ENCODE results near the gene CAV3.

Gene CAV3

GRCh38 chr3:8724108-8724752 is 9.4 kb upstream of the CAV3 start:
- H3K4me3 ChIP-seq (ENCODE audit: low read length), result no peak overlapping the region
- H3K79me2 ChIP-seq (ENCODE audit: low read length), result no peaks in the 10 kb centered on the region
- peaks cover 4% of the 10 kb centered on the region; the same call in 1 of the 2 replicates for H3K4me1 ChIP-seq (ENCODE audit: low read length)
- 0 out of 2 replicates have a peak, but pooled peaks cover 2% of the 10 kb centered on the region for H3K27me3 ChIP-seq (ENCODE audit: low read depth, low read length)
- H3K27ac ChIP-seq (ENCODE audit: low read length), result no peak overlapping the region
- no peak for TF ChIP-seq CTCF (IDR thresholded peaks at IDR 0.05; ENCODE audit: low read depth, low read length)
- TF ChIP-seq EZH2phosphoT487 (IDR thresholded peaks at IDR 0.05; ENCODE audit: low read depth), result no peak
- no peaks in the 10 kb centered on the region for H3K9me3 ChIP-seq (ENCODE audit: insufficient read depth, low read length)
- H3K36me3 ChIP-seq (replicated peaks; ENCODE audit: low read depth, low read length), result no peaks in the 10 kb centered on the region
- H2AFZ ChIP-seq (ENCODE audit: low read depth, low read length), result no peak overlapping the region
- no peaks in the 10 kb centered on the region for H4K20me1 ChIP-seq (ENCODE audit: insufficient read depth, low read length)
- no peak overlapping the region for H3K9ac ChIP-seq (ENCODE audit: low read length)
- H3K4me2 ChIP-seq (ENCODE audit: low read length), result no peak overlapping the region

GRCh38 chr3:8727605-8728512 is 5.7 kb upstream of the CAV3 start:
- TF ChIP-seq EZH2phosphoT487 (IDR thresholded peaks at IDR 0.05; ENCODE audit: low read depth) (no peak), CTCF (IDR thresholded peaks at IDR 0.05; ENCODE audit: low read depth, low read length) (no peak)

GRCh38 chr3:8729479-8729878 is 4.1 kb upstream of the CAV3 start:
- no peaks in the 10 kb centered on the region for H4K20me1 ChIP-seq (ENCODE audit: insufficient read depth, low read length)
- 0 out of 2 replicates have a peak, but pooled peaks cover 1% of the 10 kb centered on the region for H3K27me3 ChIP-seq (ENCODE audit: low read depth, low read length)
- H3K4me1 ChIP-seq (ENCODE audit: low read length), result no peaks in the 10 kb centered on the region
- no peaks in the 10 kb centered on the region for H3K79me2 ChIP-seq (ENCODE audit: low read length)
- no peak overlapping the region for H3K4me2 ChIP-seq (ENCODE audit: low read length)
- no peak overlapping the region for H3K4me3 ChIP-seq (ENCODE audit: low read length)
- TF ChIP-seq CTCF (IDR thresholded peaks at IDR 0.05; ENCODE audit: low read depth, low read length) (no peak), EZH2phosphoT487 (IDR thresholded peaks at IDR 0.05; ENCODE audit: low read depth) (no peak)
- no peaks in the 10 kb centered on the region for H3K36me3 ChIP-seq (replicated peaks; ENCODE audit: low read depth, low read length)
- no peak overlapping the region for H3K9ac ChIP-seq (ENCODE audit: low read length)
- no peaks in the 10 kb centered on the region for H3K9me3 ChIP-seq (ENCODE audit: insufficient read depth, low read length)
- H2AFZ ChIP-seq (ENCODE audit: low read depth, low read length), result no peak overlapping the region
- H3K27ac ChIP-seq (ENCODE audit: low read length), result no peak overlapping the region

More at GRCh38 chr3:8727605-8728512, 5.7 kb upstream of the CAV3 start:
- no peaks in the 10 kb centered on the region for H3K36me3 ChIP-seq (replicated peaks; ENCODE audit: low read depth, low read length)
- peaks cover 4% of the 10 kb centered on the region; the same call in 1 of the 2 replicates for H3K4me1 ChIP-seq (ENCODE audit: low read length)
- H3K27ac ChIP-seq (ENCODE audit: low read length), result no peak overlapping the region
- H3K9ac ChIP-seq (ENCODE audit: low read length), result no peak overlapping the region
- no peaks in the 10 kb centered on the region for H3K79me2 ChIP-seq (ENCODE audit: low read length)
- H3K9me3 ChIP-seq (ENCODE audit: insufficient read depth, low read length), result no peaks in the 10 kb centered on the region
- no peak overlapping the region for H3K4me2 ChIP-seq (ENCODE audit: low read length)
- H3K4me3 ChIP-seq (ENCODE audit: low read length), result no peak overlapping the region
- 0 out of 2 replicates have a peak, but pooled peaks cover 2% of the 10 kb centered on the region for H3K27me3 ChIP-seq (ENCODE audit: low read depth, low read length)
- H2AFZ ChIP-seq (ENCODE audit: low read depth, low read length), result no peak overlapping the region
- H4K20me1 ChIP-seq (ENCODE audit: insufficient read depth, low read length), result no peaks in the 10 kb centered on the region

GRCh38 chr3:8730656-8731055 is 2.9 kb upstream of the CAV3 start:
- Histone ChIP-seq H3K4me1 (ENCODE audit: low read length) (no peaks in the 10 kb centered on the region), H3K9me3 (ENCODE audit: insufficient read depth, low read length) (no peaks in the 10 kb centered on the region), H3K4me3 (ENCODE audit: low read length) (no peak overlapping the region), H3K79me2 (ENCODE audit: low read length) (no peaks in the 10 kb centered on the region), H2AFZ (ENCODE audit: low read depth, low read length) (no peak overlapping the region), H3K9ac (ENCODE audit: low read length) (no peak overlapping the region), H3K27ac (ENCODE audit: low read length) (no peak overlapping the region), H3K4me2 (ENCODE audit: low read length) (no peak overlapping the region), H3K36me3 (replicated peaks; ENCODE audit: low read depth, low read length) (no peaks in the 10 kb centered on the region), H3K27me3 (ENCODE audit: low read depth, low read length) (no peaks in the 10 kb centered on the region), H4K20me1 (ENCODE audit: insufficient read depth, low read length) (no peaks in the 10 kb centered on the region)
- no peak for TF ChIP-seq CTCF (IDR thresholded peaks at IDR 0.05; ENCODE audit: low read depth, low read length)
- no peak for TF ChIP-seq EZH2phosphoT487 (IDR thresholded peaks at IDR 0.05; ENCODE audit: low read depth)

Data from OCI-LY3 (cell line).